ENCODE measurements around the gene AK5.
"Not testable (repeated sequence)": the region's sequence is repeated elsewhere in the genome, so short reads cannot be mapped to it uniquely, and the experiment has no call there.

AK5 gene

GRCh38 chr1:77288275-77288674 lies 6.5 kb downstream of the AK5 start:
- DNase-seq: no peak

- no peak for DNase-seq
Measured at GRCh38 chr1:77290576-77290975, 8.8 kb downstream of the AK5 start.

GRCh38 chr1:77292551-77292950 lies 10.7 kb downstream of the AK5 start:
- DNase-seq: no peak

GRCh38 chr1:77300566-77300965 lies 18.7 kb downstream of the AK5 start:
- no peak for DNase-seq

GRCh38 chr1:77303387-77303786 lies 21.6 kb downstream of the AK5 start:
- DNase-seq: no peak

- DNase-seq: no peak
Measured at GRCh38 chr1:77308889-77309621, 27.2 kb downstream of the AK5 start.

- no peak for DNase-seq
Measured at GRCh38 chr1:77310924-77311323, 29.1 kb downstream of the AK5 start.

GRCh38 chr1:77312364-77312763 lies 30.5 kb downstream of the AK5 start:
- DNase-seq: not testable (repeated sequence)

- DNase-seq: no peak
Measured at GRCh38 chr1:77313491-77313890, 31.7 kb downstream of the AK5 start.

GRCh38 chr1:77316006-77316405 lies 34.2 kb downstream of the AK5 start:
- DNase-seq: no peak

GRCh38 chr1:77316966-77317365 lies 35.1 kb downstream of the AK5 start:
- no peak for DNase-seq

GRCh38 chr1:77319036-77319705 lies 37.4 kb downstream of the AK5 start:
- DNase-seq: no peak

GRCh38 chr1:77322061-77322900 lies 40.5 kb downstream of the AK5 start:
- DNase-seq: no peak

- DNase-seq: no peak
Measured at GRCh38 chr1:77333501-77333900, 51.7 kb downstream of the AK5 start.

- DNase-seq: no peak
Measured at GRCh38 chr1:77336729-77337128, 54.9 kb downstream of the AK5 start.

GRCh38 chr1:77339326-77339725 lies 57.5 kb downstream of the AK5 start:
- DNase-seq: no peak

- no peak for DNase-seq
Measured at GRCh38 chr1:77341195-77341594, 59.4 kb downstream of the AK5 start.

- DNase-seq: no peak
Measured at GRCh38 chr1:77342745-77343144, 60.9 kb downstream of the AK5 start.

GRCh38 chr1:77347646-77348045 lies 65.8 kb downstream of the AK5 start:
- no peak for DNase-seq

- no peak for DNase-seq
Measured at GRCh38 chr1:77348549-77348948, 66.7 kb downstream of the AK5 start.

- no peak for DNase-seq
Measured at GRCh38 chr1:77349275-77349674, 67.5 kb downstream of the AK5 start.

GRCh38 chr1:77350012-77350770 lies 68.4 kb downstream of the AK5 start:
- no peak for DNase-seq

GRCh38 chr1:77354536-77354935 lies 72.7 kb downstream of the AK5 start:
- no peak for DNase-seq

Measured in NCI-H1092 (cell line).